Ecto neural progenitor cell (in vitro differentiated cells): ENCODE data around the gene CINP.

ENCODE experiments used
- DNase-seq: peaks from one replicate; pipeline ENCODE4 v3.0.0-alpha.2; 2018; ENCODE audit warnings: low spot score

CINP gene

GRCh38 chr14:102362545-102363181, at the start of gene CINP, which contains the start of gene TECPR2:
Gene CINP, minus strand, starts transcription at chr14:102362890. Its CDS starts 39 bp downstream, at chr14:102362851.
Gene TECPR2, plus strand, starts transcription at chr14:102362941. Its CDS starts 13,781 bp downstream, at chr14:102376722.
- peak; percentile 97 for DNase-seq

- DNase-seq = no peak
Measured at GRCh38 chr14:102408724-102409123, 46.0 kb upstream of the CINP start.

GRCh38 chr14:102407258-102407657, 44.6 kb upstream of the CINP start:
- no peak for DNase-seq

- DNase-seq = no peak
Measured at GRCh38 chr14:102403028-102403427, 40.3 kb upstream of the CINP start.

- no peak for DNase-seq
Measured at GRCh38 chr14:102396521-102396920, 33.8 kb upstream of the CINP start.

GRCh38 chr14:102394717-102395375, 32.2 kb upstream of the CINP start:
- no peak for DNase-seq

GRCh38 chr14:102392506-102392905, 29.8 kb upstream of the CINP start:
- DNase-seq = no peak

- DNase-seq = no peak
Measured at GRCh38 chr14:102390064-102390855, 27.6 kb upstream of the CINP start.

GRCh38 chr14:102389246-102389645, 26.6 kb upstream of the CINP start:
- DNase-seq = no peak

- DNase-seq = no peak
Measured at GRCh38 chr14:102387086-102387485, 24.4 kb upstream of the CINP start.

- no peak for DNase-seq
Measured at GRCh38 chr14:102378830-102379229, 16.1 kb upstream of the CINP start.

GRCh38 chr14:102377696-102378095, 15.0 kb upstream of the CINP start:
- no peak for DNase-seq

- no peak for DNase-seq
Measured at GRCh38 chr14:102375119-102375518, 12.4 kb upstream of the CINP start.

- DNase-seq = no peak
Measured at GRCh38 chr14:102374264-102374663, 11.6 kb upstream of the CINP start.

- DNase-seq = no peak
Measured at GRCh38 chr14:102373110-102373509, 10.4 kb upstream of the CINP start.

- no peak for DNase-seq
Measured at GRCh38 chr14:102371361-102371760, 8.7 kb upstream of the CINP start.

GRCh38 chr14:102370305-102370809, 7.7 kb upstream of the CINP start:
- no peak for DNase-seq

GRCh38 chr14:102363182-102363943, 673 bp upstream of the CINP start:
- no peak for DNase-seq

- no peak for DNase-seq
Measured at GRCh38 chr14:102362084-102362483, 606 bp downstream of the CINP start.

GRCh38 chr14:102360388-102360787, 2.3 kb downstream of the CINP start:
- DNase-seq = no peak

GRCh38 chr14:102359341-102359740, 3.3 kb downstream of the CINP start:
- no peak for DNase-seq

- DNase-seq = no peak
Measured at GRCh38 chr14:102356280-102356679, 6.4 kb downstream of the CINP start.
